Astrocyte (in vitro differentiated cells and primary cell): ENCODE data around the gene S100A1.

Source experiments
- CTCF ChIP-seq: IDR thresholded peaks from 2 replicates; pipeline ENCODE4 v1.5.1; 2011; ENCODE audit warnings: low read depth, mild to moderate bottlenecking, inconsistent platforms, low read length, moderate library complexity; ENCODE audit not compliant: insufficient read depth
- EZH2 ChIP-seq: IDR thresholded peaks from 2 replicates; pipeline ENCODE4 v1.6.1; 2012; ENCODE audit warnings: mild to moderate bottlenecking, low read length, inconsistent platforms; ENCODE audit not compliant: insufficient read depth

GRCh38 chr1:153659175-153659534, 30.9 kb downstream of the S100A1 start:
- TF ChIP-seq EZH2, result no peak
- TF ChIP-seq CTCF, result no peak
